ENCODE measurements around the gene FAM3A.
A peak's percentile ranks its signal among the peaks of the same experiment; 100 is the strongest.

The FAM3A gene

DNA sequence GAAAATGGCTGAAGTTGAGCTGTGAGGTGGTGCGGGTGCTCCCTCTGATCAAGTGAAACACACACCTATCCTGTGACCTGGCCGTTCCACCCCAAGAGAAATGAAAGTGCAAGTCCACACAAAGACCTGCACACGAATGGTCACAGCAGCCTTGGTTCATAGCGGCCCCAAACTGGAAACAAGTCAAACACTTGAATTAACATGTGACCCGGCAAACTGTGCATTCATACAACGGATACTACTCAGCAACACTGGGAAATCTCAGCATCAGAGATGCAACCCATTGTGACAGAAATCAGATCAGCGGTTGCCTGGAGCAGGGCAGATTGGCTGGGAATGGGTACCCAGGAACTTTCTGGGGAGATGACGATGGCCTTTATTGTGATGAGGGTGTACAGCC, 23.0 kb upstream of the FAM3A start:
- TF ChIP-seq, protein P1, sequence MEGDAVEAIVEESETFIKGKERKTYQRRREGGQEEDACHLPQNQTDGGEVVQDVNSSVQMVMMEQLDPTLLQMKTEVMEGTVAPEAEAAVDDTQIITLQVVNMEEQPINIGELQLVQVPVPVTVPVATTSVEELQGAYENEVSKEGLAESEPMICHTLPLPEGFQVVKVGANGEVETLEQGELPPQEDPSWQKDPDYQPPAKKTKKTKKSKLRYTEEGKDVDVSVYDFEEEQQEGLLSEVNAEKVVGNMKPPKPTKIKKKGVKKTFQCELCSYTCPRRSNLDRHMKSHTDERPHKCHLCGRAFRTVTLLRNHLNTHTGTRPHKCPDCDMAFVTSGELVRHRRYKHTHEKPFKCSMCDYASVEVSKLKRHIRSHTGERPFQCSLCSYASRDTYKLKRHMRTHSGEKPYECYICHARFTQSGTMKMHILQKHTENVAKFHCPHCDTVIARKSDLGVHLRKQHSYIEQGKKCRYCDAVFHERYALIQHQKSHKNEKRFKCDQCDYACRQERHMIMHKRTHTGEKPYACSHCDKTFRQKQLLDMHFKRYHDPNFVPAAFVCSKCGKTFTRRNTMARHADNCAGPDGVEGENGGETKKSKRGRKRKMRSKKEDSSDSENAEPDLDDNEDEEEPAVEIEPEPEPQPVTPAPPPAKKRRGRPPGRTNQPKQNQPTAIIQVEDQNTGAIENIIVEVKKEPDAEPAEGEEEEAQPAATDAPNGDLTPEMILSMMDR (IDR thresholded peaks at IDR 0.05; ENCODE audit: low read length, missing control alignments): no peak
- DNase-seq (ENCODE audit: low read depth): no peak
- no peak overlapping the region for H3K4me3 ChIP-seq (replicated peaks; ENCODE audit: low read depth, low read length)

DNA sequence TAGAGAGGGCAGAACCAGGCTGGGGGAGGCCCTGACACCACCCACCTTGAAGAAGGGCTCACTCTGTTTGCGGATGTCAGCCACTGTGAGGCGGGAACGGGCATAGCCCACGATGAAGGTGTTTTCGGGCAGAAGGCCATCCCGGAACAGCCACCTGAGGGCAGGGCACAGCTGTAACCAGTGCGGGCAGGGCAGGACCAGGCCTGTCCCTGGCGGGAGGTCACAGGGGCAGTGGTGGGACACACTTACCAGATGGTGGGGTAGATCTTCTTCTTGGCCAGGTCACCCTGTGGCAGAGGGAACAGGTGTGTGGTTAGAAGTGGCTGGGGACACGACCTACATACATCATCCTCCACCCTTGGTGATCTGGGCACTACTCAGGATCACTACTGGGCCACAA, 19.9 kb upstream of the FAM3A start:
- DNase-seq (ENCODE audit: low read depth): no peak
- H3K4me3 ChIP-seq (replicated peaks; ENCODE audit: low read depth, low read length): no peak overlapping the region
- TF ChIP-seq, protein P1 (IDR thresholded peaks at IDR 0.05; ENCODE audit: low read length, missing control alignments): no peak

DNA sequence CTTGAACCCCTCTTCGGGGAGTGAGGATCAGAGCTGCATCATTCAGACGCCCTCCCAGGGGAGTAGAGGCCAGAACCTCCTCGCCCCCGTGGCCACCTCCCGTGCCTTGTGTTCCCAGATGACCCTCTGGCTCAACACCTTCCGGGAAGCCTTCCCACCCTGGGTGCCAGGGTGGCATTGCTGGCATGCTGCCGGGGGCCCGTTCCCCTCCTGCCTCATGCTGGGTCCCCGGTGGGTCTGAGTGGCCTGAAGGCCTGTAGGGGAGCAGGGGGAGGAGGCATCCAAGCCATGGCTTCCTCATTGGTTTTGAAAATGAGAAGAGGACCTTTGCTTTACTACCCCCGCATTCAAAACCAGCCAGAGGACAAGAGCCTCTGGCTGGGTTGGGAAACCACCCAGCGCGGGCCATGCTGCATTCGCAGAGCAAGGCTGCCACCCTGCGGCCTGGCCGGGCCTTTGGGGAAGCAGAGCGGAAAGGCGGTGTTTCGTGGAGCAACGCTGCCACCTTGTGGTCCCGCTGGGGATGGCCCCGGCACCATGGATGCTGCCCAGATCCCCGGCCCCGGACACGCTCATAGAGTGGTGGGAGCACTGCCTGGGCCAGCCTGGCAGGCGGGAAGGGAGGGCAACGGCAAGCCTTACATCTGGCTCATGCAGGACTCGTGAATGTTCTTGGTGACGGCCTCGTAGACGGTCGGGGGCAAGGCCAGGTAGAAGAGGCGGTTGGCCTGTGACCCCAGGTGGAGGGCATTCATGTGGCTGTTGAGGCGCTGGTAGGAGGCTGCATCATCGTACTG, 18.7 kb upstream of the FAM3A start:
- H3K4me3 ChIP-seq (replicated peaks; ENCODE audit: low read depth, low read length): no peak overlapping the region
- TF ChIP-seq, protein P1 (IDR thresholded peaks at IDR 0.05; ENCODE audit: low read length, missing control alignments): peak; percentile 79
- DNase-seq (ENCODE audit: low read depth): peak; percentile 85

DNA sequence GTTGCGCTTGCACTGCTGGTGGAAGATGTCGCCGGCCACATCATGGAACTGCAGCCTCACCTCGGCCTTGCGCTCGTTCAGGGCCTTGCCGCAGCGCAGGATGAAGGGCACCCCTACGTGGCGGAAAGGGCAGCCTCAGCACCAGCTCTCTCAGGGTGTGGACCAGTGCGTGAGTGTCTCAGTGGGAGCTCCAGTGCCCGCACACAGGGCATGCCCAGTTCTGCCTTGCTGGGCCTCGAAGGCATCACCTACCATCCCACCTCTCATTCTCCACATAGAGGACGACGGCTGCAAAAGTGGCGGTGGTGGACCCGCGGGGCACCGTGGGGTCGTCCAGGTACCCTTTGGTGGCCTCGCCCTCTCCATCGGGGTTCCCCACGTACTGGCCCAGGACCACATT, 16.7 kb upstream of the FAM3A start:
- H3K4me3 ChIP-seq (replicated peaks; ENCODE audit: low read depth, low read length): no peak overlapping the region
- TF ChIP-seq, protein P1 (IDR thresholded peaks at IDR 0.05; ENCODE audit: low read length, missing control alignments): no peak
- DNase-seq (ENCODE audit: low read depth): no peak

DNA sequence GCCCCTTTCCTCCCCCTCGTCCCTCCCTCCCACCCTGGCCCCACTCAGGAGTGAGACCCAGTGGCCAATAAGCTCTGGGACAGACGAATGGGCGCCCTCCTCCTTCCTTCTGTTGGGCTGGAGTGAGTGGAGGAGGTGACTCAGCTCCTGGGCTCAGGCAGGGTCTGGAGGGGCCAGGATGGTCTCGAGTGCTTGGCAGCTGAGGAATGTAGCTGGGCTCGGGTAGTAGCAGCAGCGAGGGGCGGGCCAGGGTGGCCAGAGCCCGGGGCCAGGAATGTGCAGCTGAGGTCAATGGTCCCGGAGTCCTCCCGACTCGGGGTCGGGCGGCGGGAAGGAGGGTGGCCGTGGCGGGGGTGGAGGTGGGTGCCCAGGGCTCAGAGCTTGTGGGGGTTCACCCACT, 15.6 kb upstream of the FAM3A start:
- DNase-seq (ENCODE audit: low read depth): peak; percentile 40

DNA sequence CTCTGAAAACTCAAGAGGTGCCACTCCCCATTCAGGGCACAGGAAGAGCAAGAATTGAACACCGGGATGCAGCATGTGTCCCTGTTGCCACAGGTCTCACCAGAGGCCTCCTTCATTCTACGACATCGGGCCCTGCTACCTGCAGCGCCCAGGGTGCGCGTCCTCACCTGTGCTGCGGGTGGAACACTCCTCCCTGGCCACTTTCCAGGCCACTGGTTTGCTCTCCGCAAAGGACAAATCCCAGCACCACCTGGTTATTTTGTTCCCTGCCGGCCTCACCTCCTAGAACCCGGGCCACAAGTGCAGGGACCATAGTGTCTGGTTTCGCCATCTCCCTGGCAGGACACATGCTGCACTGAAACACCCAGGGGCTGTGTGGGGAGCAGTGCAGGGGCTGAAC, 14.3 kb upstream of the FAM3A start:
- TF ChIP-seq, protein P1 (IDR thresholded peaks at IDR 0.05; ENCODE audit: low read length, missing control alignments): no peak
- no peak for DNase-seq (ENCODE audit: low read depth)
- H3K4me3 ChIP-seq (replicated peaks; ENCODE audit: low read depth, low read length): no peak overlapping the region

More for the DNA sequence above, 15.6 kb upstream of the FAM3A start:
- no peak overlapping the region for H3K4me3 ChIP-seq (replicated peaks; ENCODE audit: low read depth, low read length)
- TF ChIP-seq, protein P1 (IDR thresholded peaks at IDR 0.05; ENCODE audit: low read length, missing control alignments): no peak

DNA sequence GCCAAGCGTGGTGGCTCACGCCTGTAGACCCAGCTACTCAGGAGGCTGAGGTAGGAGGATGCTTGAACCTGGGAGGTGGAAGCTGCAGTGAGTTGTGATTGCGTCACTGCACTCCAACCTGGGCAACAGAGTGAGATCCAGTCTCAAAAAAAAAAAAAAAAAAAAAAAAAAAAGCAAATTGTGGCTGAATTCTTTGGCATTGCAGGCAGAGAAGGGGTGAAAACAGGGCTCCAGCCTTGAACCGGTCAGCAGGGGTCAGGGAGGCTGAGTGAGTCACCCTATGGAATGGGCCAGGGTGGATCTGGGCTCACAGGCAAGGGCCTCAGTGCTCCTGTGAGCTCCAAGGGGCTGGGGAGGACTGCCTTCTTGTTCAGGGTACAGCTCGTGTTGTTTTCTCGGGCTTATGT, 13.2 kb upstream of the FAM3A start:
- peak; percentile 34 for DNase-seq (ENCODE audit: low read depth)
- H3K4me3 ChIP-seq (replicated peaks; ENCODE audit: low read depth, low read length): no peak overlapping the region
- TF ChIP-seq, protein P1 (IDR thresholded peaks at IDR 0.05; ENCODE audit: low read length, missing control alignments): no peak

All from fibroblast of pulmonary artery (primary cell).